HepG2 (cell line): ENCODE data around the gene ATP9A. TPM values are rescaled to one million over a fixed set of nuclear protein-coding genes. Genes with fewer than 3 reads are reported as not detected.

Source experiments
- BCL6 ChIP-seq: IDR thresholded peaks from 2 replicates; pipeline ENCODE4 v1.6.1; 2016; ENCODE audit warnings: missing genetic modification reagents, missing compliant biosample characterization
- CERS6 ChIP-seq: sonication (generic); formaldehyde crosslinking; IDR thresholded peaks from 2 replicates; pipeline ENCODE4 v1.5.0; 2020; ENCODE audit warnings: missing genetic modification reagents
- E2F2 ChIP-seq: sonication (generic); formaldehyde crosslinking; IDR thresholded peaks from 2 replicates; pipeline ENCODE4 v1.4.0; 2020; ENCODE audit warnings: missing genetic modification reagents, borderline replicate concordance
- ETV5 ChIP-seq: IDR thresholded peaks from 2 replicates; pipeline ENCODE4 v1.6.1; 2018; ENCODE audit warnings: missing biosample characterization, missing genetic modification reagents, inconsistent platforms, borderline replicate concordance
- FOXO1 ChIP-seq: sonication (generic); formaldehyde crosslinking; IDR thresholded peaks from 2 replicates; pipeline ENCODE4 v1.4.0; 2020; ENCODE audit warnings: missing genetic modification reagents
- IRF9 ChIP-seq: sonication (generic); formaldehyde crosslinking; IDR thresholded peaks from 2 replicates; pipeline ENCODE4 v1.8.0; 2022; ENCODE audit warnings: missing genetic modification reagents, mild to moderate bottlenecking, borderline replicate concordance
- KLF12 ChIP-seq: sonication (generic); formaldehyde crosslinking; IDR thresholded peaks from 2 replicates; pipeline ENCODE4 v1.4.0; 2020; ENCODE audit warnings: missing genetic modification reagents, borderline replicate concordance
- MXD3 ChIP-seq: IDR thresholded peaks from 2 replicates; pipeline ENCODE4 v1.6.1; 2016; ENCODE audit warnings: mild to moderate bottlenecking, missing biosample characterization, missing genetic modification reagents
- MXI1 ChIP-seq: IDR thresholded peaks from 3 replicates; pipeline ENCODE4 v1.6.1; 2012; ENCODE audit warnings: low read depth, low read length, inconsistent platforms, borderline replicate concordance
- NBN ChIP-seq: fragments of 450-650 bp; conservative IDR thresholded peaks from 2 replicates; pipeline ENCODE4 v1.6.1; 2017
- SAP130 ChIP-seq: IDR thresholded peaks from 2 replicates; pipeline ENCODE4 v1.6.1; 2016; ENCODE audit warnings: low read depth
- SIX1 ChIP-seq: sonication (generic); formaldehyde crosslinking; IDR thresholded peaks from 2 replicates; pipeline ENCODE4 v1.4.0; 2020; ENCODE audit warnings: missing genetic modification reagents, borderline replicate concordance
- SP5 ChIP-seq: IDR thresholded peaks from 2 replicates; pipeline ENCODE4 v1.6.1; 2016; ENCODE audit warnings: low read depth, borderline replicate concordance
- STAG1 ChIP-seq: sonication (generic); formaldehyde crosslinking; IDR thresholded peaks from 2 replicates; pipeline ENCODE4 v1.4.0; 2020; ENCODE audit warnings: missing genetic modification reagents
- TEAD3 ChIP-seq: optimal IDR thresholded peaks from 2 replicates; pipeline ENCODE3; 2016; ENCODE audit warnings: borderline replicate concordance
- ZBTB21 ChIP-seq: sonication (generic); formaldehyde crosslinking; IDR thresholded peaks from 2 replicates; pipeline ENCODE4 v1.4.0; 2020; ENCODE audit warnings: missing genetic modification reagents
- ZBTB38 ChIP-seq: sonication (generic); formaldehyde crosslinking; IDR thresholded peaks from 2 replicates; pipeline ENCODE4 v1.5.1; 2020; ENCODE audit warnings: mild to moderate bottlenecking, missing genetic modification reagents
- ZBTB7A ChIP-seq: sonication (generic); formaldehyde crosslinking; IDR thresholded peaks from 2 replicates; pipeline ENCODE4 v1.8.0; 2022; ENCODE audit warnings: mild to moderate bottlenecking, missing genetic modification reagents
- ZFP36L1 ChIP-seq: sonication (generic); formaldehyde crosslinking; IDR thresholded peaks from 2 replicates; pipeline ENCODE4 v1.8.0; 2022; ENCODE audit warnings: mild to moderate bottlenecking, missing genetic modification reagents, moderate library complexity
- ZNF180 ChIP-seq: sonication (generic); formaldehyde crosslinking; IDR thresholded peaks from 2 replicates; pipeline ENCODE4 v1.4.0; 2020; ENCODE audit warnings: low read depth, missing genetic modification reagents, borderline replicate concordance
- ZNF354B ChIP-seq: sonication (generic); formaldehyde crosslinking; IDR thresholded peaks from 2 replicates; pipeline ENCODE4 v1.8.0; 2022; ENCODE audit warnings: mild to moderate bottlenecking, missing genetic modification reagents
- ZNF430 ChIP-seq: sonication (generic); formaldehyde crosslinking; IDR thresholded peaks from 2 replicates; pipeline ENCODE4 v1.9.0; 2021; ENCODE audit warnings: mild to moderate bottlenecking, missing genetic modification reagents
- ZNF451 ChIP-seq: sonication (generic); formaldehyde crosslinking; IDR thresholded peaks from 2 replicates; pipeline ENCODE4 v1.5.0; 2020; ENCODE audit warnings: mild to moderate bottlenecking, missing genetic modification reagents
- ZNF670 ChIP-seq: sonication (generic); formaldehyde crosslinking; IDR thresholded peaks from 2 replicates; pipeline ENCODE4 v1.8.0; 2022; ENCODE audit warnings: mild to moderate bottlenecking, missing genetic modification reagents, borderline replicate concordance
- ZNF780A ChIP-seq: sonication (generic); formaldehyde crosslinking; IDR thresholded peaks from 2 replicates; pipeline ENCODE4 v1.8.0; 2022; ENCODE audit warnings: mild to moderate bottlenecking, missing genetic modification reagents, moderate library complexity
- ZNF784 ChIP-seq: sonication (generic); formaldehyde crosslinking; IDR thresholded peaks from 2 replicates; pipeline ENCODE4 v1.5.1; 2020; ENCODE audit warnings: missing genetic modification reagents, mild to moderate bottlenecking, borderline replicate concordance
- polyA plus RNA-seq, 8 experiments: library from polyadenylated mRNA; depleted of rRNA in 3 of 8; stranded (reverse) in 7 of 8; unstranded in 1 of 8; fragments of >200 nt; fragmentation: Illumina TruSeq in 4 of 8; extraction: Trizol in 4 of 8; gene quantifications; 2 replicates each; pipeline versions ENCODE4 v1.2.1 to v1.2.3, GENCODE V29; 2011 to 2016; ENCODE audit warnings: low read depth in 4 of 8, missing spikeins in 1 of 8, mixed read lengths in 1 of 8; ENCODE audit not compliant: insufficient read depth in 1 of 8
- total RNA-seq, 5 experiments: library from RNA; depleted of rRNA; stranded (reverse); fragments of >200 nt; fragmentation: Illumina TruSeq; extraction: Trizol; gene quantifications; 2 replicates each; pipeline ENCODE4 v1.2.3, GENCODE V29; 2016; ENCODE audit warnings: low read depth in 1 of 5

Gene ATP9A
- total and polyA plus RNA-seq, 2 of the 13 experiments (the other 11 are each of a cell fraction or from before 2014, with no cell fraction given): 11.8 to 18.5 TPM

GRCh38 chr20:51750037-51750769 is 18.0 kb downstream of the ATP9A start (continued):
- TF ChIP-seq SIX1 (CRISPR knock-in tag) (no peak; the same call in 1 of the 2 replicates), MXD3 (CRISPR knock-in tag) (peak; percentile 61; the same call in 1 of the 2 replicates), ZBTB7A (CRISPR knock-in tag) (peak; percentile 65; the same call in 1 of the 2 replicates), MXI1 (peak; percentile 88; the same call in 2 of the 3 replicates), TEAD3 (peak; percentile 90), ZFP36L1 (CRISPR knock-in tag) (peak; percentile 88), ZNF780A (CRISPR knock-in tag) (no peak), ZNF180 (CRISPR knock-in tag) (no peak), ZNF784 (CRISPR knock-in tag) (no peak), SP5 (CRISPR knock-in tag) (peak; percentile 92), NBN (no peak), SAP130 (CRISPR knock-in tag) (peak; percentile 93), FOXO1 (CRISPR knock-in tag) (peak; percentile 90), ZBTB38 (peak; percentile 98), ZNF430 (CRISPR knock-in tag) (peak; percentile 76; the same call in 1 of the 2 replicates), E2F2 (CRISPR knock-in tag) (no peak), ZBTB21 (CRISPR knock-in tag) (peak; percentile 87), CERS6 (CRISPR knock-in tag) (no peak), KLF12 (CRISPR knock-in tag) (no peak), ZNF670 (peak; percentile 73), ZNF451 (CRISPR knock-in tag) (peak; percentile 60; the same call in 1 of the 2 replicates), IRF9 (CRISPR knock-in tag) (peak; percentile 73), ZNF354B (CRISPR knock-in tag) (0 out of 2 replicates have a peak, but pooled peaks have one; percentile 47), ETV5 (CRISPR knock-in tag) (peak; percentile 57; the same call in 1 of the 2 replicates), BCL6 (CRISPR knock-in tag) (peak; percentile 88), STAG1 (peak; percentile 8; the same call in 1 of the 2 replicates)
